Epithelial cell of proximal tubule (primary cell): Measurements from ENCODE around the gene LRRTM4. TPM values are rescaled to one million over a fixed set of nuclear protein-coding genes. Genes with fewer than 3 reads are reported as not detected.

ENCODE experiments used
- DNase-seq: peaks from one replicate; pipeline ENCODE4 v3.0.0-alpha.2; 2011; ENCODE audit warnings: low read depth
- H3K4me3 ChIP-seq: 2 replicates; pipeline ENCODE4 v1.5.1; 2011; ENCODE audit warnings: low read depth, mild to moderate bottlenecking, low read length
- CTCF ChIP-seq: conservative IDR thresholded peaks from 2 replicates; pipeline ENCODE4 v1.5.1; 2012; ENCODE audit warnings: low read depth, mild to moderate bottlenecking, low read length
- total RNA-seq: library from RNA; depleted of rRNA; stranded (reverse); fragments of >200 nt; gene quantifications from 2 replicates; pipeline ENCODE4 v1.2.3, GENCODE V29; 2015

Gene LRRTM4
- total RNA-seq, 1 donor from 2014 or later = not detected

DNA sequence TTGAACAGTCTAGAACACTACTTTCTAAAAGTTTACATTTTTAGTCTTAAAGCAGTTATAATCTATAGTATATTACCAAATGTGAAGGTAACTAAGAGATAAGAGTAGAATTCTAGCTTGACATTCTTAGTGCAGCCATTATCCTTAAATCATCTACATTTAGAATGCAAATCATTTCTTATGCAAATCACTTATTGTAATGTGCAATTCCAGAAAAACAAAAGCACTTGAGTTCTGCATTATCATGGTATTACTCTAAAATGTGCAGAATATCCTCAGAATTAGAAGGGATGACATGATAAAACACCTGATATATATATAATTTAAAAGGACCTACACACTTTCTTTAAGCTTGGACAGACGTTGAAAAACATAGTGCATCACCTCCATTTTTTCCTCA, 712 bp upstream of the LRRTM4 start:
- DNase-seq = no peak
- TF ChIP-seq CTCF = no peak

DNA sequence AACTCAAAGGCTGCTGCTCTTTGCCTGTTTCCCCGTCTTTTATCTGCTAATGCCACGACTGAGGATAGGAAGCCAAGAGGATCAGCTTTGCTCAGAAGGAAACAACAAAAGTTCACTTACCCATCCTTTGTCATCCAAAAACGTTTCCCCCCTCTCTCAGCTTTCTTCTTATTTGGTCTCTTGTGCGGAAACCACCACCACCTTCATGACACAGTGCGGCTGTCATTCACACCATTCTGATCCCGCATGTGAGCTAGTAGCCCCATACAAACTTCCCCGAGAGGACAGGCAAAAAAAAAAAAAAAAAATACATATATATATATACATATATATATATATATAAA, 656 bp downstream of the LRRTM4 start:
- no peak for DNase-seq
- TF ChIP-seq CTCF = no peak
- no peak overlapping the region for H3K4me3 ChIP-seq

More for the DNA sequence above, 712 bp upstream of the LRRTM4 start:
- no peak overlapping the region for H3K4me3 ChIP-seq

DNA sequence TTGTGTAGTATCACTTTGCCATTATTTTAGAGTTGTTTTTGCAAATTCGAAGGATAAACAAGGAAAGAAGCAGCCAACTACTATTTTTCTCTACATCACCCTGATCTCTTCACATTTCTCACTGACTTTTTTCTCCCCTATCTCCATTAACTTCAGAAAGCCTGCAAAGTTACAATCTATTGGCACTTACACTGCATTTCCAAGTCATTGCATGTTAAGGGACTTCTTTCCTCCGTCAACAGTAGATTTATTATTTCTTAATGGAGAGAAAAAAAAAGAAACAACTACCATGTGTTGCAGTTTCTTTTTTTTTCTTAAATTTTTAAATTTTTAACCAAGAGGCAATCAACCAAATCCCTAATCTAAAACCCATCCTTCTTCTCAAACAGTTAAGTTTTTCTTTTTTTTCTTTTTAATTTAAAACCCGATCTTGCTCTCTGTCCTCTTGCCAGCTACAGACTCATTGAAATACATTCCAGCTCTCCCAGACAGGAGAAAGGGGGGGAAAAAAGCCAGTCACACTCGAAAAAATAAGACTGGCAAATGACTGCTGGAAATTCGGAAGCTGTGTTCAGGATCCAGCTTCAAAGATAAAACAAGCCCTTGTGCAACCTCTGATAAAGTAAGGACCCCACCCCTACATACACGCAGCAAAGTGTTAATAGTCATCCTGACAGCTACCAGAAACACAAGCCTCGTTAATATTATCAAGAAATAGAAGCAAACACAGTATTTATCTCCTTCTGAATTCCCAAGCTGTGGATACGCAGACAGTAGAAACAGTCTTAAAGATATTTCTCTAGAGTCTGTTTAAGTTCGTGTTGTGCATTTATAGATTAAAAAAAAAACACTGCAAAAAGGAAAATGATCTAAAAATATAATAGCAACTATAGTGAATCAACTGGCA, 1.3 kb downstream of the LRRTM4 start:
- TF ChIP-seq CTCF = no peak
- H3K4me3 ChIP-seq = no peak overlapping the region
- no peak for DNase-seq

- TF ChIP-seq CTCF = no peak
- no peak for DNase-seq
- H3K4me3 ChIP-seq = no peak overlapping the region
Measured at GRCh38 chr2:77519888-77520506, 2.2 kb downstream of the LRRTM4 start.

DNA sequence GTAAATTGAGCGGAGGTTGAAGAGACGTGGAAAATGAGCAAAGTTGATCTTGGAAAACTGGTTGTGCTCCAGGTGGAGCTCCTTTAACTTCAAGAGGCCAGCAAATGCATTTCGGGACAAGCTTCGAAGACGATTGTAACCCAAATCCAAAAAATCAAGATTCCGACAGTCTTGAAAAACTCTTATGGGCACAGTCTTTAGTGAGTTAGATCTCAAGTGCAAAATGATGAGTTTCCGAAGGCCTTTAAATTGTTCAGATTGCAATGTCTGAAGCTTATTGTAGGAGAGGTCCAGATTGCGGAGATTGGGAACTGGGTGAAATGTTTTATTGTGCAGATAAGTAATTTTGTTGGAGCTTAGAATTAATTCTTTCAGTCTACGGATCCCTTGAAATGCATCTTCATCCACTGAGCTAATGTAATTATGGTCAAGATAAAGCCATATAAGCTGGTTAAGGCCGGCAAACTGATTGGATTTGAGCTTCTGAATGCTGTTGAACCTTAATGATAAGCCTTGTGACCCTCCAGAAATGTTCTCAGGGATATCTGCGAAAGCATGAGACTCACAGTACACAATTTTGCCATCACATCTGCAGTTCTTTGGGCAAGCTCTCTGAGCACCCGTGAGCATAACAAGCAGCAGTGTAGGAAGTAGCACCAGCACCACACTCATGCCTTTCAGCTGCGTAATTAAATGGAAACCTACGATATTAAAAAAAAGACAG, 2.9 kb downstream of the LRRTM4 start:
- TF ChIP-seq CTCF = no peak
- no peak for DNase-seq
- no peak overlapping the region for H3K4me3 ChIP-seq

DNA sequence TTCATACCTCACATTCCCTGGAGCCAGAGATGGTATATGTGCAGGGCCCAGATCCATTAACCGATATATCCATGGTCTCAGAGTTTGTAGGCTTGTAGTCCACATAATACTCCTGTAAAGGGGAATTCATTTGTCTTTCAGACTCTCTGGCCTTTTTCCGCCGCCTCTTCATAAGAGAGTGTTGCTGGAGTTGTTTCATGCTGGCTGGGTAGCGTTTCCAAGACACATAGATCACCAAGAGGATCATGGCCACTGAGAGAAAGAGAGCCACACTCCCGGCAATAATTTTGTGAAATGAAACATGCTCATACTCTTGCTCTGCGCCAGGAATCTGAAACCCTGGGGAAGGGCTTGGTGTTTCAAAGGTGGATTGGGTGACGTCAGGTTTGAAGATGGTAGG, 3.9 kb downstream of the LRRTM4 start:
- H3K4me3 ChIP-seq = no peak overlapping the region
- DNase-seq = no peak
- TF ChIP-seq CTCF = no peak
